Adrenal gland (tissue), 5 donors: Measurements from ENCODE around the gene SLIT3.

Source experiments
- POLR2A ChIP-seq, 2 donors: fragments of 450-650 bp; IDR thresholded peaks; one replicate each; pipeline ENCODE4 v1.6.1; 2017; ENCODE audit warnings: antibody characterized with exemption in 2 of 2, mild to moderate bottlenecking in 2 of 2, moderate library complexity in 1 of 2
- TF ChIP-seq, protein P1 (sequence below), 6 experiments: fragments of 450-650 bp in 4 of 6; fragments of 200-600 bp in 2 of 6; sonication (generic) in 1 of 6; IDR thresholded peaks; 1 replicate in 5 of 6; 2 replicates in 1 of 6; pipeline versions ENCODE4 v1.5.1 to v1.8.0; 2016 to 2021; ENCODE audit warnings: antibody characterized with exemption in 6 of 6, mild to moderate bottlenecking in 2 of 6, moderate library complexity in 1 of 6
- donor health status: DM: no; HTN: no; CAD: no.

GRCh38 chr5:168661593-168662485 is 639.1 kb downstream of the SLIT3 start:
- TF ChIP-seq POLR2A (IDR thresholded peaks at IDR 0.05), result no peak
- TF ChIP-seq, protein P1, sequence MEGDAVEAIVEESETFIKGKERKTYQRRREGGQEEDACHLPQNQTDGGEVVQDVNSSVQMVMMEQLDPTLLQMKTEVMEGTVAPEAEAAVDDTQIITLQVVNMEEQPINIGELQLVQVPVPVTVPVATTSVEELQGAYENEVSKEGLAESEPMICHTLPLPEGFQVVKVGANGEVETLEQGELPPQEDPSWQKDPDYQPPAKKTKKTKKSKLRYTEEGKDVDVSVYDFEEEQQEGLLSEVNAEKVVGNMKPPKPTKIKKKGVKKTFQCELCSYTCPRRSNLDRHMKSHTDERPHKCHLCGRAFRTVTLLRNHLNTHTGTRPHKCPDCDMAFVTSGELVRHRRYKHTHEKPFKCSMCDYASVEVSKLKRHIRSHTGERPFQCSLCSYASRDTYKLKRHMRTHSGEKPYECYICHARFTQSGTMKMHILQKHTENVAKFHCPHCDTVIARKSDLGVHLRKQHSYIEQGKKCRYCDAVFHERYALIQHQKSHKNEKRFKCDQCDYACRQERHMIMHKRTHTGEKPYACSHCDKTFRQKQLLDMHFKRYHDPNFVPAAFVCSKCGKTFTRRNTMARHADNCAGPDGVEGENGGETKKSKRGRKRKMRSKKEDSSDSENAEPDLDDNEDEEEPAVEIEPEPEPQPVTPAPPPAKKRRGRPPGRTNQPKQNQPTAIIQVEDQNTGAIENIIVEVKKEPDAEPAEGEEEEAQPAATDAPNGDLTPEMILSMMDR (IDR thresholded peaks at IDR 0.05), result no peak
